Neural cell (in vitro differentiated cells): ENCODE data around the gene SQSTM1.
"Not testable (repeated sequence)": the region's sequence is repeated elsewhere in the genome, so short reads cannot be mapped to it uniquely, and the experiment has no call there.

Experiments used
- EZH2 ChIP-seq: fragments of 200-600, 300-800 bp; shearing (Covaris generic), sonication (generic); IDR thresholded peaks from 2 replicates; pipeline ENCODE4 v1.6.1; 2014; ENCODE audit warnings: antibody characterized with exemption, low read length, borderline replicate concordance, mild to moderate bottlenecking; ENCODE audit not compliant: insufficient read depth, poor library complexity, severe bottlenecking
- POLR2AphosphoS5 ChIP-seq: IDR thresholded peaks from 2 replicates; pipeline ENCODE4 v1.6.1; 2012
- SMC3 ChIP-seq: fragments of 450-650 bp; conservative IDR thresholded peaks from 2 replicates; pipeline ENCODE4 v1.6.1; 2014; ENCODE audit warnings: antibody characterized with exemption, mild to moderate bottlenecking, moderate library complexity; ENCODE audit not compliant: poor library complexity
- TF ChIP-seq, protein P1 (sequence below): fragments of 450-650 bp; IDR thresholded peaks from 2 replicates; pipeline ENCODE4 v1.5.1; 2014; ENCODE audit warnings: antibody characterized with exemption, mild to moderate bottlenecking, moderate library complexity; ENCODE audit not compliant: poor library complexity, severe bottlenecking
- TF ChIP-seq, protein P2 (sequence below): IDR thresholded peaks from 2 replicates; pipeline ENCODE4 v1.6.1; 2012; ENCODE audit warnings: borderline replicate concordance

DNA sequence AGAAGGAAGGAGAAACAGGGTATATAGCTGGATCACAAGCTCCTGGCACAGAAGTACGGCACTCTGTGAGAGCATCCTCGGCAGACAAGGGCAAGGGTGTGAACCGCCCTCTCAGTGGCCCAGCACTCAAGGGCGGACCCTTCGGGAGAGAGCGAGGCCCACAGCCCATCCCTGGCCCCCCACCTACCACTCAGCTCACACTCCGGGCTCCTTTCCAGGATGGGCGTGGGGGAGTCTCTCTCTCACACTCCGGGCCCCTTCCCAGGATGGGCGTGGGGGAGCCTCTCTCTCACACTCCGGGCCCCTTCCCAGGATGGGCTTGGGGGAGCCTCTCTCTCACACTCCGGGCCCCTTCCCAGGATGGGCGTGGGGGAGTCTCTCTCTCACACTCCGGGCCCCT lies 50.8 kb downstream of the SQSTM1 start:
- TF ChIP-seq, protein P1, sequence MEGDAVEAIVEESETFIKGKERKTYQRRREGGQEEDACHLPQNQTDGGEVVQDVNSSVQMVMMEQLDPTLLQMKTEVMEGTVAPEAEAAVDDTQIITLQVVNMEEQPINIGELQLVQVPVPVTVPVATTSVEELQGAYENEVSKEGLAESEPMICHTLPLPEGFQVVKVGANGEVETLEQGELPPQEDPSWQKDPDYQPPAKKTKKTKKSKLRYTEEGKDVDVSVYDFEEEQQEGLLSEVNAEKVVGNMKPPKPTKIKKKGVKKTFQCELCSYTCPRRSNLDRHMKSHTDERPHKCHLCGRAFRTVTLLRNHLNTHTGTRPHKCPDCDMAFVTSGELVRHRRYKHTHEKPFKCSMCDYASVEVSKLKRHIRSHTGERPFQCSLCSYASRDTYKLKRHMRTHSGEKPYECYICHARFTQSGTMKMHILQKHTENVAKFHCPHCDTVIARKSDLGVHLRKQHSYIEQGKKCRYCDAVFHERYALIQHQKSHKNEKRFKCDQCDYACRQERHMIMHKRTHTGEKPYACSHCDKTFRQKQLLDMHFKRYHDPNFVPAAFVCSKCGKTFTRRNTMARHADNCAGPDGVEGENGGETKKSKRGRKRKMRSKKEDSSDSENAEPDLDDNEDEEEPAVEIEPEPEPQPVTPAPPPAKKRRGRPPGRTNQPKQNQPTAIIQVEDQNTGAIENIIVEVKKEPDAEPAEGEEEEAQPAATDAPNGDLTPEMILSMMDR = not testable (repeated sequence)
- not testable (repeated sequence) for TF ChIP-seq SMC3, EZH2, POLR2AphosphoS5
- TF ChIP-seq, protein P2, sequence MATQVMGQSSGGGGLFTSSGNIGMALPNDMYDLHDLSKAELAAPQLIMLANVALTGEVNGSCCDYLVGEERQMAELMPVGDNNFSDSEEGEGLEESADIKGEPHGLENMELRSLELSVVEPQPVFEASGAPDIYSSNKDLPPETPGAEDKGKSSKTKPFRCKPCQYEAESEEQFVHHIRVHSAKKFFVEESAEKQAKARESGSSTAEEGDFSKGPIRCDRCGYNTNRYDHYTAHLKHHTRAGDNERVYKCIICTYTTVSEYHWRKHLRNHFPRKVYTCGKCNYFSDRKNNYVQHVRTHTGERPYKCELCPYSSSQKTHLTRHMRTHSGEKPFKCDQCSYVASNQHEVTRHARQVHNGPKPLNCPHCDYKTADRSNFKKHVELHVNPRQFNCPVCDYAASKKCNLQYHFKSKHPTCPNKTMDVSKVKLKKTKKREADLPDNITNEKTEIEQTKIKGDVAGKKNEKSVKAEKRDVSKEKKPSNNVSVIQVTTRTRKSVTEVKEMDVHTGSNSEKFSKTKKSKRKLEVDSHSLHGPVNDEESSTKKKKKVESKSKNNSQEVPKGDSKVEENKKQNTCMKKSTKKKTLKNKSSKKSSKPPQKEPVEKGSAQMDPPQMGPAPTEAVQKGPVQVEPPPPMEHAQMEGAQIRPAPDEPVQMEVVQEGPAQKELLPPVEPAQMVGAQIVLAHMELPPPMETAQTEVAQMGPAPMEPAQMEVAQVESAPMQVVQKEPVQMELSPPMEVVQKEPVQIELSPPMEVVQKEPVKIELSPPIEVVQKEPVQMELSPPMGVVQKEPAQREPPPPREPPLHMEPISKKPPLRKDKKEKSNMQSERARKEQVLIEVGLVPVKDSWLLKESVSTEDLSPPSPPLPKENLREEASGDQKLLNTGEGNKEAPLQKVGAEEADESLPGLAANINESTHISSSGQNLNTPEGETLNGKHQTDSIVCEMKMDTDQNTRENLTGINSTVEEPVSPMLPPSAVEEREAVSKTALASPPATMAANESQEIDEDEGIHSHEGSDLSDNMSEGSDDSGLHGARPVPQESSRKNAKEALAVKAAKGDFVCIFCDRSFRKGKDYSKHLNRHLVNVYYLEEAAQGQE = not testable (repeated sequence)
